Measurements from ENCODE around the gene GAS6. TPM values are rescaled to one million over a fixed set of nuclear protein-coding genes. Genes with fewer than 3 reads are reported as not detected.
"Not testable (repeated sequence)": the region's sequence is repeated elsewhere in the genome, so short reads cannot be mapped to it uniquely, and the experiment has no call there.

Gene GAS6
- total RNA-seq, 1 donor from 2014 or later, result 71.5 TPM

- no peaks in the 10 kb centered on the region for H3K4me1 Mint-ChIP-seq
- H3K27me3 Mint-ChIP-seq (ENCODE audit: low read depth), result peaks cover 17% of the 10 kb centered on the region
- no peaks in the 10 kb centered on the region for H3K36me3 Mint-ChIP-seq
- DNase-seq (ENCODE audit: low spot score in 2 of 2, unreplicated experiment in 2 of 2), result no peak
- H3K4me3 Mint-ChIP-seq, result no peak overlapping the region
- peaks cover 7% of the 10 kb centered on the region for H3K9me3 Mint-ChIP-seq
- no peak for TF ChIP-seq CTCF (IDR thresholded peaks at IDR 0.05; ENCODE audit: unreplicated experiment)
- H3K27ac Mint-ChIP-seq, result no peak overlapping the region
Observed at GRCh38 chr13:113874579-113875428, 10.9 kb upstream of the GAS6 start.

- H3K9me3 Mint-ChIP-seq, result peaks cover 7% of the 10 kb centered on the region
- H3K27ac Mint-ChIP-seq, result no peak overlapping the region
- DNase-seq (ENCODE audit: low spot score in 2 of 2, unreplicated experiment in 2 of 2), result no peak
- H3K36me3 Mint-ChIP-seq, result no peaks in the 10 kb centered on the region
- TF ChIP-seq CTCF (IDR thresholded peaks at IDR 0.05; ENCODE audit: unreplicated experiment), result no peak
- H3K27me3 Mint-ChIP-seq (ENCODE audit: low read depth), result peaks cover 18% of the 10 kb centered on the region
- no peaks in the 10 kb centered on the region for H3K4me1 Mint-ChIP-seq
- H3K4me3 Mint-ChIP-seq, result no peak overlapping the region
Observed at GRCh38 chr13:113874177-113874576, 10.3 kb upstream of the GAS6 start.

- no peak for TF ChIP-seq CTCF (IDR thresholded peaks at IDR 0.05; ENCODE audit: unreplicated experiment)
- DNase-seq (ENCODE audit: low spot score in 2 of 2, unreplicated experiment in 2 of 2), result no peak
- peaks cover 7% of the 10 kb centered on the region for H3K9me3 Mint-ChIP-seq
- no peak overlapping the region for H3K4me3 Mint-ChIP-seq
- H3K36me3 Mint-ChIP-seq, result no peaks in the 10 kb centered on the region
- no peak overlapping the region for H3K27ac Mint-ChIP-seq
- H3K27me3 Mint-ChIP-seq (ENCODE audit: low read depth), result peaks cover 55% of the 10 kb centered on the region
- H3K4me1 Mint-ChIP-seq, result peaks cover 5% of the 10 kb centered on the region
Observed at GRCh38 chr13:113869263-113869662, 5.4 kb upstream of the GAS6 start.

- not testable (repeated sequence) for H3K9me3 Mint-ChIP-seq; H3K4me3 Mint-ChIP-seq; H3K36me3 Mint-ChIP-seq; H3K27ac Mint-ChIP-seq; H3K4me1 Mint-ChIP-seq; DNase-seq (ENCODE audit: low spot score in 2 of 2, unreplicated experiment in 2 of 2)
- peaks cover 54% of the 10 kb centered on the region for H3K27me3 Mint-ChIP-seq (ENCODE audit: low read depth)
Observed at GRCh38 chr13:113867913-113868312, 4.0 kb upstream of the GAS6 start.

GRCh38 chr13:113865427-113865826 is 1.6 kb upstream of the GAS6 start:
- Mint-ChIP-seq H3K36me3 (no peaks in the 10 kb centered on the region), H3K9me3 (no peaks in the 10 kb centered on the region), H3K4me1 (peaks cover 29% of the 10 kb centered on the region), H3K4me3 (peak overlapping the region; percentile 49), H3K27me3 (ENCODE audit: low read depth) (peaks cover 54% of the 10 kb centered on the region), H3K27ac (no peak overlapping the region)
- no peak for TF ChIP-seq CTCF (IDR thresholded peaks at IDR 0.05; ENCODE audit: unreplicated experiment)
- DNase-seq (ENCODE audit: low spot score in 2 of 2, unreplicated experiment in 2 of 2), result no peak

- Mint-ChIP-seq H3K27me3 (ENCODE audit: low read depth) (peaks cover 50% of the 10 kb centered on the region), H3K9me3 (no peaks in the 10 kb centered on the region), H3K36me3 (no peaks in the 10 kb centered on the region), H3K4me1 (peaks cover 39% of the 10 kb centered on the region), H3K27ac (peak overlapping the region; percentile 14), H3K4me3 (peak overlapping the region; percentile 69)
- DNase-seq (ENCODE audit: low spot score in 2 of 2, unreplicated experiment in 2 of 2), result no peak
- no peak for TF ChIP-seq CTCF (IDR thresholded peaks at IDR 0.05; ENCODE audit: unreplicated experiment)
Observed at GRCh38 chr13:113864273-113864890, 506 bp upstream of the GAS6 start.
